Subcutaneous adipose tissue (tissue), 4 donors: ENCODE measurements around the gene RGS2. TPM values are rescaled to one million over a fixed set of nuclear protein-coding genes. Genes with fewer than 3 reads are reported as not detected.

Experiments used
- CTCF ChIP-seq: fragments of 450-650 bp; IDR thresholded peaks from one replicate; pipeline ENCODE4 v1.5.1; 2016; ENCODE audit warnings: low read depth, mild to moderate bottlenecking, control low read depth, antibody characterized with exemption, moderate library complexity
- total RNA-seq, 4 donors: library from RNA; depleted of rRNA; stranded (reverse); fragments of >200 nt; gene quantifications; one replicate each; pipeline ENCODE4 v1.1.0, GENCODE V29; 2016

Gene RGS2
- total RNA-seq, 4 donors from 2014 or later = 10.2 to 185 (median 76.1) TPM

GRCh38 chr1:192811594-192812239, 2.9 kb downstream of the RGS2 start:
- TF ChIP-seq CTCF = no peak

- TF ChIP-seq CTCF = no peak
These were observed 3.8 kb downstream of the RGS2 start for GRCh38 chr1:192812420-192813209.

GRCh38 chr1:192814805-192815204, 6.0 kb downstream of the RGS2 start:
- no peak for TF ChIP-seq CTCF

- no peak for TF ChIP-seq CTCF
These were observed 8.4 kb downstream of the RGS2 start for GRCh38 chr1:192817246-192817645.

- no peak for TF ChIP-seq CTCF
These were observed 12.5 kb downstream of the RGS2 start for GRCh38 chr1:192821296-192821695.

- TF ChIP-seq CTCF = no peak
These were observed 15.7 kb downstream of the RGS2 start for GRCh38 chr1:192824511-192824910.

- no peak for TF ChIP-seq CTCF
These were observed 18.1 kb downstream of the RGS2 start for GRCh38 chr1:192826791-192827546.
